Sigmoid colon (tissue), 7 donors: ENCODE measurements around the gene AUTS2. TPM values are rescaled to one million over a fixed set of nuclear protein-coding genes. Genes with fewer than 3 reads are reported as not detected.

Experiments
- DNase-seq: peaks from one replicate; pipeline ENCODE4 v3.0.0-alpha.2; 2019
- H3K27ac ChIP-seq, 4 donors: fragments of 200-600 bp; sonication (generic); one replicate each; pipeline ENCODE4 v1.5.1; 2016 to 2019; ENCODE audit warnings: mild to moderate bottlenecking in 1 of 4
- H3K27me3 ChIP-seq, 3 donors: fragments of 200-600 bp; sonication (generic); one replicate each; pipeline ENCODE4 v1.5.1; 2019; ENCODE audit warnings: mild to moderate bottlenecking in 1 of 3
- H3K36me3 ChIP-seq, 4 donors: fragments of 200-600 bp; sonication (generic); one replicate each; pipeline ENCODE4 v1.5.1; 2016 to 2019
- H3K4me1 ChIP-seq, 4 donors: fragments of 200-600 bp; sonication (generic); one replicate each; pipeline ENCODE4 v1.5.1; 2017 to 2019
- H3K4me3 ChIP-seq, 4 donors: fragments of 200-600 bp; sonication (generic); one replicate each; pipeline ENCODE4 v1.5.1; 2017 to 2019; ENCODE audit warnings: mild to moderate bottlenecking in 2 of 4, moderate library complexity in 1 of 4
- H3K9me3 ChIP-seq, 4 donors: fragments of 200-600 bp in 3 of 4; sonication (generic) in 3 of 4; one replicate each; pipeline versions ENCODE4 v1.5.1 to v1.6.1; 2013 to 2019
- CTCF ChIP-seq, 4 experiments: fragments of 450-650 bp in 3 of 4; fragments of 200-600 bp in 1 of 4; IDR thresholded peaks; one replicate each; pipeline ENCODE4 v1.5.1; 2016 to 2019; ENCODE audit warnings: antibody characterized with exemption in 4 of 4, mild to moderate bottlenecking in 3 of 4, moderate library complexity in 2 of 4
- EP300 ChIP-seq, 4 donors: sonication (generic); formaldehyde crosslinking; IDR thresholded peaks; one replicate each; pipeline ENCODE4 v1.6.1; 2017; ENCODE audit warnings: antibody characterized with exemption in 4 of 4
- POLR2A ChIP-seq, 2 donors: fragments of 450-650 bp; IDR thresholded peaks; one replicate each; pipeline ENCODE4 v1.6.1; 2016; ENCODE audit warnings: antibody characterized with exemption in 2 of 2, mild to moderate bottlenecking in 2 of 2, moderate library complexity in 2 of 2
- POLR2AphosphoS5 ChIP-seq, 4 donors: sonication (generic); formaldehyde crosslinking; IDR thresholded peaks; one replicate each; pipeline ENCODE4 v1.6.1; 2017; ENCODE audit warnings: antibody characterized with exemption in 4 of 4
- WGBS, 2 donors: extraction: QIAGEN DNeasy Blood & Tissue Kit; methylation state at CpG; one replicate each; pipeline ENCODE4 v1.1.7; 2013; 5-methylcytosine and 5-hydroxymethylcytosine counted together
- intact Hi-C: fragments of 100-400 bp; cut with DNase I; formaldehyde crosslinking; loops from one replicate; pipeline ENCODE4 v1.15.1; 2023
- polyA plus RNA-seq, 3 donors: library from polyadenylated mRNA; stranded (reverse); fragments of 200-250 nt; gene quantifications; one replicate each; pipeline ENCODE4 v1.2.3, GENCODE V29; 2013
- total RNA-seq, 4 donors: library from RNA; depleted of rRNA; stranded (reverse); fragments of >200 nt; gene quantifications; one replicate each; pipeline ENCODE4 v1.1.0, GENCODE V29; 2016
- donor health status: healthy with polysubstance abuse.
- donor health status: Bipolar disorder and iron deficiency.
- donor health status: healthy.

The AUTS2 gene
- total and polyA plus RNA-seq, 7 donors: 3.6 to 55.7 (median 25.5) TPM

GRCh38 chr7:70131817-70132216, 533.5 kb downstream of the AUTS2 start:
- Histone ChIP-seq H3K4me3 (no peak overlapping the region), H3K27ac (no peak overlapping the region), H3K9me3 (no peaks in the 10 kb centered on the region), H3K4me1 (peaks cover 0 to 6% (median 0%) of the 10 kb centered on the region in 4 donors), H3K36me3 (no peaks in the 10 kb centered on the region), H3K27me3 (no peaks in the 10 kb centered on the region)
- 75 to 80% methylated on average over 3 of the region's 3 CpGs for WGBS, 2 donors
- no peak for DNase-seq
- no peak for TF ChIP-seq CTCF (IDR thresholded peaks at IDR 0.05)
- TF ChIP-seq POLR2A (IDR thresholded peaks at IDR 0.05): no peak
- TF ChIP-seq EP300 (IDR thresholded peaks at IDR 0.05): no peak
- TF ChIP-seq POLR2AphosphoS5 (IDR thresholded peaks at IDR 0.05): no peak
- intact Hi-C loops: no loop called here

- DNase-seq: no peak
- H3K27ac ChIP-seq: no peak overlapping the region
- intact Hi-C loops: no loop called here
- H3K9me3 ChIP-seq: no peaks in the 10 kb centered on the region
- WGBS, 2 donors: 62 to 83% methylated on average over 11 of the region's 11 CpGs
- peaks cover 0 to 6% (median 0%) of the 10 kb centered on the region in 4 donors for H3K4me1 ChIP-seq
- no peaks in the 10 kb centered on the region for H3K27me3 ChIP-seq
- no peaks in the 10 kb centered on the region for H3K36me3 ChIP-seq
- TF ChIP-seq EP300 (IDR thresholded peaks at IDR 0.05) (no peak), POLR2A (IDR thresholded peaks at IDR 0.05) (no peak), POLR2AphosphoS5 (IDR thresholded peaks at IDR 0.05) (no peak), CTCF (IDR thresholded peaks at IDR 0.05) (no peak)
- H3K4me3 ChIP-seq: no peak overlapping the region
These were observed 534.1 kb downstream of the AUTS2 start for GRCh38 chr7:70132226-70132851.

GRCh38 chr7:70132852-70133690, 534.8 kb downstream of the AUTS2 start:
- H3K9me3 ChIP-seq: no peaks in the 10 kb centered on the region
- H3K4me3 ChIP-seq: no peak overlapping the region
- DNase-seq: no peak
- 57 to 81% methylated on average over 1 of the region's 1 CpG for WGBS, 2 donors
- no peak overlapping the region for H3K27ac ChIP-seq
- H3K27me3 ChIP-seq: no peaks in the 10 kb centered on the region
- TF ChIP-seq POLR2A (IDR thresholded peaks at IDR 0.05) (no peak), EP300 (IDR thresholded peaks at IDR 0.05) (no peak), POLR2AphosphoS5 (IDR thresholded peaks at IDR 0.05) (no peak), CTCF (IDR thresholded peaks at IDR 0.05) (no peak)
- intact Hi-C loops: no loop called here
- H3K36me3 ChIP-seq: no peaks in the 10 kb centered on the region
- H3K4me1 ChIP-seq: peaks cover 0 to 6% (median 0%) of the 10 kb centered on the region in 4 donors

- H3K4me1 ChIP-seq: peaks cover 0 to 6% (median 0%) of the 10 kb centered on the region in 4 donors
- H3K4me3 ChIP-seq: no peak overlapping the region
- no peak for TF ChIP-seq POLR2A (IDR thresholded peaks at IDR 0.05)
- TF ChIP-seq EP300 (IDR thresholded peaks at IDR 0.05): no peak
- no peak for TF ChIP-seq CTCF (IDR thresholded peaks at IDR 0.05)
- TF ChIP-seq POLR2AphosphoS5 (IDR thresholded peaks at IDR 0.05): no peak
- H3K27ac ChIP-seq: no peak overlapping the region
- H3K9me3 ChIP-seq: no peaks in the 10 kb centered on the region
- H3K36me3 ChIP-seq: no peaks in the 10 kb centered on the region
- WGBS, 2 donors: 71 to 76% methylated on average over 8 of the region's 8 CpGs
- intact Hi-C loops: no loop called here
- H3K27me3 ChIP-seq: no peaks in the 10 kb centered on the region
- DNase-seq: no peak
These were observed 535.9 kb downstream of the AUTS2 start for GRCh38 chr7:70134029-70134770.
